Measurements from ENCODE around the gene RNF183.

GRCh38 chr9:113352411-113352810 is 49.2 kb upstream of the RNF183 start:
- no peak for TF ChIP-seq CBFA2T3 (IDR thresholded peaks at IDR 0.05)
- TF ChIP-seq SRF (CRISPR knock-in tag; IDR thresholded peaks at IDR 0.05), result no peak
- TF ChIP-seq ZNF197 (CRISPR knock-in tag; IDR thresholded peaks at IDR 0.05; ENCODE audit: low read depth), result no peak
- no peak for TF ChIP-seq BHLHE40 (IDR thresholded peaks at IDR 0.05; ENCODE audit: low read length)
- no peak for TF ChIP-seq BRD9 (IDR thresholded peaks at IDR 0.05; ENCODE audit: low read depth, partially characterized antibody)
- 0 out of 2 replicates have a peak, but pooled peaks have one; percentile 19 for TF ChIP-seq SPI1 (IDR thresholded peaks at IDR 0.05; ENCODE audit: borderline replicate concordance, low read depth, low read length)
- TF ChIP-seq TGIF2 (CRISPR knock-in tag; IDR thresholded peaks at IDR 0.05), result no peak
- TF ChIP-seq MYC (IDR thresholded peaks at IDR 0.05; ENCODE audit: low read depth, low read length), result no peak
- TF ChIP-seq MYC (CRISPR knock-in tag; IDR thresholded peaks at IDR 0.05; ENCODE audit: borderline replicate concordance, low read depth), result no peak
- TF ChIP-seq FOXA1 (IDR thresholded peaks at IDR 0.05; ENCODE audit: borderline replicate concordance), result no peak
